Kidney (tissue), 14 donors: ENCODE measurements around the gene ADIPOR1. TPM values are rescaled to one million over a fixed set of nuclear protein-coding genes. Genes with fewer than 3 reads are reported as not detected.
"Not testable (repeated sequence)": the region's sequence is repeated elsewhere in the genome, so short reads cannot be mapped to it uniquely, and the experiment has no call there.

Experiments used
- DNase-seq, 5 donors: peaks; one replicate each; pipeline ENCODE4 v3.0.0-alpha.2; 2013 to 2020
- FAIRE-seq: peaks from 2 replicates; lab custom pipeline; 2012; peaks lifted over from hg19 to GRCh38; lab: Jason Lieb, UNC
- H3K27ac ChIP-seq, 2 donors: one replicate each; pipeline ENCODE4 v1.7.0; 2013; ENCODE audit warnings: low read depth in 2 of 2, low read length in 2 of 2, inconsistent platforms in 1 of 2
- H3K27me3 ChIP-seq: one replicate; pipeline ENCODE4 v1.7.1; 2013; ENCODE audit warnings: low read length, inconsistent platforms; ENCODE audit not compliant: control insufficient read depth, insufficient read depth
- H3K36me3 ChIP-seq, 3 donors: one replicate each; pipeline versions ENCODE4 v1.7.0 to v1.7.1; 2013; ENCODE audit warnings: low read length in 3 of 3, control low read depth in 1 of 3, inconsistent platforms in 1 of 3; ENCODE audit not compliant: insufficient read depth in 3 of 3, control insufficient read depth in 2 of 3
- H3K4me1 ChIP-seq, 3 donors: one replicate each; pipeline versions ENCODE4 v1.7.0 to v1.7.1; 2013; ENCODE audit warnings: low read length in 3 of 3, inconsistent platforms in 1 of 3, low read depth in 1 of 3; ENCODE audit not compliant: control insufficient read depth in 2 of 3, insufficient read depth in 2 of 3
- H3K4me3 ChIP-seq, 3 donors: one replicate each; pipeline versions ENCODE4 v1.7.0 to v1.8.1; 2013; ENCODE audit warnings: low read length in 3 of 3, control low read depth in 1 of 3, inconsistent platforms in 1 of 3
- H3K9ac ChIP-seq, 3 donors: one replicate each; pipeline versions ENCODE4 v1.7.0 to v1.7.1; 2013; ENCODE audit warnings: low read length in 3 of 3, control low read depth in 1 of 3, inconsistent platforms in 1 of 3
- H3K9me3 ChIP-seq, 3 donors: one replicate each; pipeline versions ENCODE4 v1.7.0 to v1.7.1; 2013; ENCODE audit warnings: low read length in 3 of 3, control low read depth in 1 of 3, inconsistent platforms in 1 of 3; ENCODE audit not compliant: control insufficient read depth in 2 of 3, insufficient read depth in 1 of 3
- intact Hi-C: fragments of 100-400 bp; cut with DNase I; formaldehyde crosslinking; loops from one replicate; pipeline ENCODE4 v1.11.1; 2022
- polyA plus RNA-seq: library from polyadenylated mRNA; stranded (reverse); fragments of 350-450 nt; fragmentation: Illumina TruSeq; extraction: RNeasy Lipid Tissue Mini Kit (QIAGEN cat#74804); gene quantifications from one replicate; pipeline ENCODE4 v1.2.3, GENCODE V29; 2014; ENCODE audit warnings: low read depth, low replicate concordance; ENCODE audit not compliant: insufficient read depth
- total RNA-seq: library from RNA; stranded (reverse); fragmentation: NEBNext Ultra II Directional; extraction: Animal tissue kit (Norgen Biotek cat#: 25700); gene quantifications from one replicate; pipeline ENCODE4 v1.2.1, GENCODE V29; 2021
- TF ChIP-seq, protein P1 (sequence below): IDR thresholded peaks from 3 replicates; pipeline ENCODE4 v1.5.1; 2012; ENCODE audit warnings: mild to moderate bottlenecking, moderate library complexity, borderline replicate concordance; ENCODE audit not compliant: insufficient read depth; ENCODE audit errors: extremely low read depth
- donor health status: control.
- donor health status: control.
- donor health status: control.
- donor health status: control.
- donor health status: control.
- donor health status: DM: yes; HTN: yes; CAD: no.
- donor health status: Normal renal cell carcinoma (clear cell type).

The ADIPOR1 gene
- total and polyA plus RNA-seq, 2 donors from 2014 or later = 66.8 to 70.0 TPM

GRCh38 chr1:202938287-202938925 lies 19.7 kb downstream of the ADIPOR1 start:
- TF ChIP-seq, protein P1, sequence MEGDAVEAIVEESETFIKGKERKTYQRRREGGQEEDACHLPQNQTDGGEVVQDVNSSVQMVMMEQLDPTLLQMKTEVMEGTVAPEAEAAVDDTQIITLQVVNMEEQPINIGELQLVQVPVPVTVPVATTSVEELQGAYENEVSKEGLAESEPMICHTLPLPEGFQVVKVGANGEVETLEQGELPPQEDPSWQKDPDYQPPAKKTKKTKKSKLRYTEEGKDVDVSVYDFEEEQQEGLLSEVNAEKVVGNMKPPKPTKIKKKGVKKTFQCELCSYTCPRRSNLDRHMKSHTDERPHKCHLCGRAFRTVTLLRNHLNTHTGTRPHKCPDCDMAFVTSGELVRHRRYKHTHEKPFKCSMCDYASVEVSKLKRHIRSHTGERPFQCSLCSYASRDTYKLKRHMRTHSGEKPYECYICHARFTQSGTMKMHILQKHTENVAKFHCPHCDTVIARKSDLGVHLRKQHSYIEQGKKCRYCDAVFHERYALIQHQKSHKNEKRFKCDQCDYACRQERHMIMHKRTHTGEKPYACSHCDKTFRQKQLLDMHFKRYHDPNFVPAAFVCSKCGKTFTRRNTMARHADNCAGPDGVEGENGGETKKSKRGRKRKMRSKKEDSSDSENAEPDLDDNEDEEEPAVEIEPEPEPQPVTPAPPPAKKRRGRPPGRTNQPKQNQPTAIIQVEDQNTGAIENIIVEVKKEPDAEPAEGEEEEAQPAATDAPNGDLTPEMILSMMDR = no peak
- DNase-seq = no peak
- peaks cover 0 to 20% (median 13%) of the 10 kb centered on the region in 3 donors for H3K36me3 ChIP-seq
- H3K4me3 ChIP-seq = no peak overlapping the region
- no peaks in the 10 kb centered on the region for H3K27me3 ChIP-seq
- intact Hi-C loops = no loop called here
- H3K9ac ChIP-seq = no peak overlapping the region
- FAIRE-seq = no peak
- H3K4me1 ChIP-seq = no peaks in the 10 kb centered on the region
- H3K27ac ChIP-seq = no peak overlapping the region
- no peaks in the 10 kb centered on the region for H3K9me3 ChIP-seq

GRCh38 chr1:202936409-202936808 lies 21.7 kb downstream of the ADIPOR1 start:
- H3K36me3 ChIP-seq, H3K9ac ChIP-seq, DNase-seq, intact Hi-C loops, H3K4me3 ChIP-seq, H3K27ac ChIP-seq, H3K27me3 ChIP-seq, H3K9me3 ChIP-seq, H3K4me1 ChIP-seq, FAIRE-seq: not testable (repeated sequence)

DNA sequence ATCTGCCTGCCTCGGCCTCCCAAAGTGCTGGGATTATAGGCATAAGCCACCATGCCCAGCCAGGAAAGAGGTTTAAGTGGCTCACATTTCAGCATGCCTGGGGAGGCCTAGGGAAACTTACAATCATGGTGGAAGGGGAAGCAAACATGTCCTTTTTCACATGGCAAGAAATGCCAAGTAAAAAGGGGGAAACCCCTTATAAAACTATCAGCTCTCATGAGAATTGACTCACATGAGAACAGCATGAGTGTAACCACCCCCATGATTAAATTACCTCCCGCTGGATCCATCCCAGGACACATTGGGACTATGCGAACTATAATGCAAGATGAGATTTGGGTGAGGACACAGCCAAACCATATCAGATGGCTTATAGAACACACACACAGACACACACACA lies 22.3 kb downstream of the ADIPOR1 start:
- no peaks in the 10 kb centered on the region for H3K4me1 ChIP-seq
- intact Hi-C loops = no loop called here
- no peak overlapping the region for H3K4me3 ChIP-seq
- DNase-seq = no peak
- no peak for FAIRE-seq
- no peak overlapping the region for H3K9ac ChIP-seq
- peaks cover 0 to 2% (median 0%) of the 10 kb centered on the region in 3 donors for H3K9me3 ChIP-seq
- no peak overlapping the region for H3K27ac ChIP-seq
- H3K36me3 ChIP-seq = peaks cover 0 to under 1% (median 0%) of the 10 kb centered on the region in 3 donors
- H3K27me3 ChIP-seq = no peaks in the 10 kb centered on the region
- TF ChIP-seq, protein P1 = no peak

DNA sequence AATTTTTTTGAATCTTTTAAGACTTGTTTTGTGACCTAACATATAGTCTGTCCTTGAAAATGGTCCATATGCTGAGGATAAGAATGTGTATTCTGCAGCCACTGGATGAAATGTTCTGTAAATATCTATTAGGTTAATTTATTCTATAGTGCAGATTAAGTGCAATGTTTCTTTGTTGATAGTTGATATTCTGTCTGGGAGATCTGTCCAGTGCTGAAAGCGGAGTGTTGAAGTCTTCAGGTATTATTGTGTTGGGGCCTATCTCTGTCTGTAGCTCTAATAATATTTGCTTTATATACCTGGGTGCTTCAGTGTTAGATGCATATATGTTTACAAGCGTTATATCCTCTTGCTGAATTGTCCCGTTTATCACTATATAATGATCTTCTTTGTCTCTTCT lies 23.4 kb downstream of the ADIPOR1 start:
- Histone ChIP-seq H3K9me3 (peaks cover 0 to 2% (median 0%) of the 10 kb centered on the region in 3 donors), H3K4me3 (no peak overlapping the region), H3K27me3 (no peaks in the 10 kb centered on the region), H3K4me1 (no peaks in the 10 kb centered on the region), H3K9ac (no peak overlapping the region), H3K36me3 (no peaks in the 10 kb centered on the region), H3K27ac (no peak overlapping the region)
- FAIRE-seq (no peak), DNase-seq (no peak)
- TF ChIP-seq, protein P1 = no peak
- intact Hi-C loops = no loop called here
